GM12878 (cell line): ENCODE data around the gene IGLL5. TPM values are rescaled to one million over a fixed set of nuclear protein-coding genes. Genes with fewer than 3 reads are reported as not detected.

Source experiments
- PAX5 ChIP-seq: IDR thresholded peaks from 2 replicates; pipeline ENCODE4 v1.6.1; 2011; ENCODE audit warnings: low read depth, low read length, borderline replicate concordance
- TCF12 ChIP-seq: IDR thresholded peaks from 2 replicates; pipeline ENCODE4 v1.6.1; 2011; ENCODE audit warnings: low read depth, mild to moderate bottlenecking, low read length
- YBX1 ChIP-seq: fragments of 450-650 bp; IDR thresholded peaks from 2 replicates; pipeline ENCODE4 v1.6.1; 2016; ENCODE audit warnings: antibody characterized with exemption
- ZSCAN29 ChIP-seq: fragments of 450-650 bp; IDR thresholded peaks from 2 replicates; pipeline ENCODE4 v1.6.1; 2017; ENCODE audit warnings: mild to moderate bottlenecking, moderate library complexity
- ZZZ3 ChIP-seq: IDR thresholded peaks from 2 replicates; pipeline ENCODE4 v1.6.1; 2011; ENCODE audit warnings: low read depth; ENCODE audit not compliant: control insufficient read depth, insufficient read length
- polyA plus RNA-seq, 11 experiments: library from polyadenylated mRNA; depleted of rRNA in 4 of 11; unstranded in 6 of 11; stranded (reverse) in 5 of 11; fragments of >200 nt; fragmentation: Nextera tagmentation in 4 of 11; fragmentation: Illumina TruSeq in 1 of 11; extraction: Ambion mirVana in 4 of 11; extraction: Trizol in 1 of 11; gene quantifications; 1 replicate in 1 of 11; 2 replicates in 10 of 11; pipeline versions ENCODE4 v1.2.1 to v1.2.3, GENCODE V29; 2011 to 2016; ENCODE audit warnings: inconsistent platforms in 2 of 11, missing spikeins in 2 of 11, low read depth in 1 of 11
- total RNA-seq, 4 experiments: library from RNA; depleted of rRNA in 3 of 4; stranded (reverse); fragments of >200 nt in 3 of 4; fragmentation: Illumina TruSeq in 1 of 4; extraction: Trizol in 1 of 4; gene quantifications; 2 replicates each; pipeline versions ENCODE4 v1.2.1 to v1.2.3, GENCODE V29; 2013 to 2021
- TF ChIP-seq, protein P1 (sequence below): fragments of 450-650 bp; IDR thresholded peaks from 2 replicates; pipeline ENCODE4 v1.6.1; 2016; ENCODE audit warnings: mild to moderate bottlenecking, moderate library complexity, borderline replicate concordance
- TF ChIP-seq, protein P2 (sequence below): IDR thresholded peaks from 2 replicates; pipeline ENCODE4 v1.6.1; 2012; ENCODE audit warnings: mild to moderate bottlenecking, low read depth, low read length

The IGLL5 gene
- total and polyA plus RNA-seq, 10 of the 15 experiments (the other 5 are each of a cell fraction or from before 2014, with no cell fraction given) = not detected

DNA sequence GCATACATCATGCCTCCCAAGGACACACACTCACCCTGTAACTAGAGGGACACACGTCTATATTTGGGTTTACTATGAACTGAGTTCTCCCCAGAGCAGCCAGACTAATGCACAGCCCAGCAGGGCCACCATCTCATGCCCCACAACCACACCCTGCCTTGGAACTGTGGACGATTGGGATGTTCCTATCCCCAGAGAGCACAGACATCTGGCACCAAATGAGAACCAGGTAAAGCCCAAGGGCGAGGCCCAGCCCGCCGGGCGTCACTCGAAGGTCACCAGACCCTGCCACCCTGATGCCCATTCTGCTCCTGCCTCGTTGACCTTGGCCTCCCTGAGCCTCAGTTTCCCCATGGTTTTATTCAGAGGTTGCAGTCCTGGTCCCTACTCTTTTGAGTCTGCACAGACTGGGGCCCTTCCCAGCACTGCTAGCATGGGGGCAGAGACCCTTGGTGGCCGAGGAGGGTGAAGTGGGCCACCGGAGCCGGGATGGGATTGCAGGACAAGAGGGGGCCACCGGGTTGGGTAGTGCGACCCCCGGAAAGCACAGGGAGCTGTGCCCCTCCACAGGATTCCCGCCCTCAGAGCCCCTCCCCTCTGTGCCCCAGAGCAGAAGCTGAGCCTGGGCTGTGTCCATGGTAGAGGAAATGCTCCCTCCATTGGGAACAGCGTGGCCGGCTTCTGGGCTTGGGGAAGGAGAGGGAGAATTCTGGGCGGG, 56.8 kb downstream of the IGLL5 start (continued):
- TF ChIP-seq, protein P1, sequence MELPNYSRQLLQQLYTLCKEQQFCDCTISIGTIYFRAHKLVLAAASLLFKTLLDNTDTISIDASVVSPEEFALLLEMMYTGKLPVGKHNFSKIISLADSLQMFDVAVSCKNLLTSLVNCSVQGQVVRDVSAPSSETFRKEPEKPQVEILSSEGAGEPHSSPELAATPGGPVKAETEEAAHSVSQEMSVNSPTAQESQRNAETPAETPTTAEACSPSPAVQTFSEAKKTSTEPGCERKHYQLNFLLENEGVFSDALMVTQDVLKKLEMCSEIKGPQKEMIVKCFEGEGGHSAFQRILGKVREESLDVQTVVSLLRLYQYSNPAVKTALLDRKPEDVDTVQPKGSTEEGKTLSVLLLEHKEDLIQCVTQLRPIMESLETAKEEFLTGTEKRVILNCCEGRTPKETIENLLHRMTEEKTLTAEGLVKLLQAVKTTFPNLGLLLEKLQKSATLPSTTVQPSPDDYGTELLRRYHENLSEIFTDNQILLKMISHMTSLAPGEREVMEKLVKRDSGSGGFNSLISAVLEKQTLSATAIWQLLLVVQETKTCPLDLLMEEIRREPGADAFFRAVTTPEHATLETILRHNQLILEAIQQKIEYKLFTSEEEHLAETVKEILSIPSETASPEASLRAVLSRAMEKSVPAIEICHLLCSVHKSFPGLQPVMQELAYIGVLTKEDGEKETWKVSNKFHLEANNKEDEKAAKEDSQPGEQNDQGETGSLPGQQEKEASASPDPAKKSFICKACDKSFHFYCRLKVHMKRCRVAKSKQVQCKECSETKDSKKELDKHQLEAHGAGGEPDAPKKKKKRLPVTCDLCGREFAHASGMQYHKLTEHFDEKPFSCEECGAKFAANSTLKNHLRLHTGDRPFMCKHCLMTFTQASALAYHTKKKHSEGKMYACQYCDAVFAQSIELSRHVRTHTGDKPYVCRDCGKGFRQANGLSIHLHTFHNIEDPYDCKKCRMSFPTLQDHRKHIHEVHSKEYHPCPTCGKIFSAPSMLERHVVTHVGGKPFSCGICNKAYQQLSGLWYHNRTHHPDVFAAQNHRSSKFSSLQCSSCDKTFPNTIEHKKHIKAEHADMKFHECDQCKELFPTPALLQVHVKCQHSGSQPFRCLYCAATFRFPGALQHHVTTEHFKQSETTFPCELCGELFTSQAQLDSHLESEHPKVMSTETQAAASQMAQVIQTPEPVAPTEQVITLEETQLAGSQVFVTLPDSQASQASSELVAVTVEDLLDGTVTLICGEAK = no peak
- no peak for TF ChIP-seq ZZZ3
- no peak for TF ChIP-seq TCF12
- no peak for TF ChIP-seq YBX1
- TF ChIP-seq PAX5 = no peak
- no peak for TF ChIP-seq ZSCAN29
- TF ChIP-seq, protein P2, sequence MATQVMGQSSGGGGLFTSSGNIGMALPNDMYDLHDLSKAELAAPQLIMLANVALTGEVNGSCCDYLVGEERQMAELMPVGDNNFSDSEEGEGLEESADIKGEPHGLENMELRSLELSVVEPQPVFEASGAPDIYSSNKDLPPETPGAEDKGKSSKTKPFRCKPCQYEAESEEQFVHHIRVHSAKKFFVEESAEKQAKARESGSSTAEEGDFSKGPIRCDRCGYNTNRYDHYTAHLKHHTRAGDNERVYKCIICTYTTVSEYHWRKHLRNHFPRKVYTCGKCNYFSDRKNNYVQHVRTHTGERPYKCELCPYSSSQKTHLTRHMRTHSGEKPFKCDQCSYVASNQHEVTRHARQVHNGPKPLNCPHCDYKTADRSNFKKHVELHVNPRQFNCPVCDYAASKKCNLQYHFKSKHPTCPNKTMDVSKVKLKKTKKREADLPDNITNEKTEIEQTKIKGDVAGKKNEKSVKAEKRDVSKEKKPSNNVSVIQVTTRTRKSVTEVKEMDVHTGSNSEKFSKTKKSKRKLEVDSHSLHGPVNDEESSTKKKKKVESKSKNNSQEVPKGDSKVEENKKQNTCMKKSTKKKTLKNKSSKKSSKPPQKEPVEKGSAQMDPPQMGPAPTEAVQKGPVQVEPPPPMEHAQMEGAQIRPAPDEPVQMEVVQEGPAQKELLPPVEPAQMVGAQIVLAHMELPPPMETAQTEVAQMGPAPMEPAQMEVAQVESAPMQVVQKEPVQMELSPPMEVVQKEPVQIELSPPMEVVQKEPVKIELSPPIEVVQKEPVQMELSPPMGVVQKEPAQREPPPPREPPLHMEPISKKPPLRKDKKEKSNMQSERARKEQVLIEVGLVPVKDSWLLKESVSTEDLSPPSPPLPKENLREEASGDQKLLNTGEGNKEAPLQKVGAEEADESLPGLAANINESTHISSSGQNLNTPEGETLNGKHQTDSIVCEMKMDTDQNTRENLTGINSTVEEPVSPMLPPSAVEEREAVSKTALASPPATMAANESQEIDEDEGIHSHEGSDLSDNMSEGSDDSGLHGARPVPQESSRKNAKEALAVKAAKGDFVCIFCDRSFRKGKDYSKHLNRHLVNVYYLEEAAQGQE = no peak
